HT-29 (cell line): Measurements from ENCODE around the gene MYL12B. TPM values are rescaled to one million over a fixed set of nuclear protein-coding genes. Genes with fewer than 3 reads are reported as not detected.
"Not testable (repeated sequence)": the region's sequence is repeated elsewhere in the genome, so short reads cannot be mapped to it uniquely, and the experiment has no call there.

ENCODE experiments used
- DNase-seq: peaks from one replicate; pipeline ENCODE4 v3.0.0-alpha.2; 2015; ENCODE audit warnings: low spot score
- total RNA-seq: library from RNA; depleted of rRNA; stranded (reverse); fragments of >200 nt; shearing (Covaris generic); gene quantifications from 2 replicates; pipeline ENCODE4 v1.2.3, GENCODE V29; 2014

MYL12B gene
- total RNA-seq, 1 experiment from 2014 or later, result 484 TPM

GRCh38 chr18:3262234-3263131, 550 bp downstream of the MYL12B start:
- DNase-seq, result peak; percentile 60

- peak; percentile 54 for DNase-seq
Measured at GRCh38 chr18:3263132-3263700, 1.3 kb downstream of the MYL12B start.

GRCh38 chr18:3264362-3264761, 2.4 kb downstream of the MYL12B start:
- DNase-seq, result no peak

GRCh38 chr18:3265564-3266033, 3.7 kb downstream of the MYL12B start:
- no peak for DNase-seq

GRCh38 chr18:3266062-3266608, 4.2 kb downstream of the MYL12B start:
- no peak for DNase-seq

GRCh38 chr18:3268306-3268705, 6.4 kb downstream of the MYL12B start:
- DNase-seq, result no peak

GRCh38 chr18:3269241-3269913, 7.4 kb downstream of the MYL12B start:
- no peak for DNase-seq

- DNase-seq, result no peak
Measured at GRCh38 chr18:3269914-3270299, 8.0 kb downstream of the MYL12B start.

GRCh38 chr18:3273042-3273441, 11.1 kb downstream of the MYL12B start:
- DNase-seq, result no peak

- not testable (repeated sequence) for DNase-seq
Measured at GRCh38 chr18:3277643-3278213, 15.8 kb downstream of the MYL12B start.

GRCh38 chr18:3279201-3280185, 17.6 kb downstream of the MYL12B start:
- no peak for DNase-seq

GRCh38 chr18:3281456-3282400, 19.8 kb downstream of the MYL12B start:
- peak; percentile 99 for DNase-seq

- DNase-seq, result peak; percentile 65
Measured at GRCh38 chr18:3283253-3283863, 21.4 kb downstream of the MYL12B start.

- DNase-seq, result peak; percentile 60
Measured at GRCh38 chr18:3283908-3284307, 22.0 kb downstream of the MYL12B start.

- no peak for DNase-seq
Measured at GRCh38 chr18:3284501-3284900, 22.6 kb downstream of the MYL12B start.

GRCh38 chr18:3286159-3286558, 24.2 kb downstream of the MYL12B start:
- DNase-seq, result no peak

GRCh38 chr18:3293196-3293951, 31.4 kb downstream of the MYL12B start:
- no peak for DNase-seq

- no peak for DNase-seq
Measured at GRCh38 chr18:3294435-3295080, 32.6 kb downstream of the MYL12B start.
